H9 (cell line): ENCODE results near the gene ARPC5. TPM values are rescaled to one million over a fixed set of nuclear protein-coding genes. Genes with fewer than 3 reads are reported as not detected.

Experiments used
- DNase-seq: peaks from one replicate; pipeline ENCODE4 v3.0.0-alpha.2; 2017
- H2AFZ ChIP-seq: one replicate; pipeline ENCODE4 v1.6.1; 2013; ENCODE audit warnings: mild to moderate bottlenecking, low read length, control low read depth, moderate library complexity
- H2AK5ac ChIP-seq: 2 replicates; pipeline ENCODE4 v1.6.1; 2013; ENCODE audit warnings: low read length, control low read depth, mixed read lengths; ENCODE audit not compliant: insufficient read length
- H2BK120ac ChIP-seq: one replicate; pipeline ENCODE4 v1.6.1; 2013; ENCODE audit warnings: low read depth, mild to moderate bottlenecking, low read length, control low read depth, inconsistent platforms; ENCODE audit not compliant: poor library complexity, severe bottlenecking
- H2BK12ac ChIP-seq: 2 replicates; pipeline ENCODE4 v1.6.1; 2013; ENCODE audit warnings: low read length, control low read depth, mixed read lengths, low read depth; ENCODE audit not compliant: insufficient read length
- H2BK15ac ChIP-seq: 2 replicates; pipeline ENCODE4 v1.6.1; 2013; ENCODE audit warnings: low read depth, low read length, control low read depth
- H2BK20ac ChIP-seq: one replicate; pipeline ENCODE4 v1.6.1; 2013; ENCODE audit warnings: low read depth, mild to moderate bottlenecking, low read length, control low read depth, inconsistent platforms; ENCODE audit not compliant: poor library complexity, severe bottlenecking
- H2BK5ac ChIP-seq: 2 replicates; pipeline ENCODE4 v1.6.1; 2013; ENCODE audit warnings: low read length, control low read depth, mixed read lengths; ENCODE audit not compliant: insufficient read length
- H3K14ac ChIP-seq: 2 replicates; pipeline ENCODE4 v1.6.1; 2013; ENCODE audit warnings: low read length, control low read depth; ENCODE audit not compliant: insufficient read depth
- H3K18ac ChIP-seq: 2 replicates; pipeline ENCODE4 v1.6.1; 2013; ENCODE audit warnings: low read depth, mild to moderate bottlenecking, mixed read lengths, low read length, control low read depth; ENCODE audit not compliant: insufficient read length
- H3K23ac ChIP-seq: 2 replicates; pipeline ENCODE4 v1.6.1; 2013; ENCODE audit warnings: low read length, control low read depth, mixed read lengths, low read depth; ENCODE audit not compliant: insufficient read length
- H3K23me2 ChIP-seq: 2 replicates; pipeline ENCODE4 v1.6.1; 2013; ENCODE audit warnings: low read depth, mild to moderate bottlenecking, mixed read lengths, low read length, control low read depth; ENCODE audit not compliant: insufficient read length, poor library complexity, severe bottlenecking
- H3K27ac ChIP-seq: 2 replicates; pipeline ENCODE4 v1.5.1; 2013; ENCODE audit warnings: low read length, control low read depth, mixed read lengths, low read depth; ENCODE audit not compliant: insufficient read length
- H3K27me3 ChIP-seq: 2 replicates; pipeline ENCODE4 v1.6.1; 2013; ENCODE audit warnings: low read length, control low read depth, inconsistent platforms; ENCODE audit not compliant: insufficient read depth
- H3K4ac ChIP-seq: 2 replicates; pipeline ENCODE4 v1.6.1; 2013; ENCODE audit warnings: low read depth, mild to moderate bottlenecking, control low read depth, inconsistent platforms, low read length, moderate library complexity
- H3K4me1 ChIP-seq: 2 replicates; pipeline ENCODE4 v1.6.1; 2013; ENCODE audit warnings: low read length, control low read depth, inconsistent platforms; ENCODE audit not compliant: insufficient read depth
- H3K4me2 ChIP-seq: 2 replicates; pipeline ENCODE4 v1.6.1; 2013; ENCODE audit warnings: low read length, control low read depth, mixed read lengths; ENCODE audit not compliant: insufficient read length, insufficient read depth
- H3K56ac ChIP-seq: 2 replicates; pipeline ENCODE4 v1.6.1; 2013; ENCODE audit warnings: low read depth, mild to moderate bottlenecking, mixed read lengths, low read length, control low read depth; ENCODE audit not compliant: insufficient read length
- H3K79me1 ChIP-seq: 2 replicates; pipeline ENCODE4 v1.6.1; 2013; ENCODE audit warnings: low read depth, mild to moderate bottlenecking, moderate library complexity, low read length, control low read depth, inconsistent platforms; ENCODE audit not compliant: insufficient read depth, poor library complexity, severe bottlenecking
- H3K79me2 ChIP-seq: 2 replicates; pipeline ENCODE4 v1.6.1; 2013; ENCODE audit warnings: low read length, control low read depth, inconsistent platforms; ENCODE audit not compliant: insufficient read depth
- H3K9ac ChIP-seq: 2 replicates; pipeline ENCODE4 v1.6.1; 2013; ENCODE audit warnings: low read length, control low read depth, mixed read lengths; ENCODE audit not compliant: insufficient read length; ENCODE audit errors: extremely low read depth
- H3K9me3 ChIP-seq: one replicate; pipeline ENCODE4 v1.6.1; 2013; ENCODE audit warnings: low read depth, low read length, inconsistent platforms; ENCODE audit not compliant: control insufficient read depth
- H3T11ph ChIP-seq: one replicate; pipeline ENCODE4 v1.6.1; 2013; ENCODE audit warnings: mild to moderate bottlenecking, low read length, control low read depth, inconsistent platforms
- H4K20me1 ChIP-seq: one replicate; pipeline ENCODE4 v1.6.1; 2013; ENCODE audit not compliant: control insufficient read depth, insufficient read length, insufficient read depth
- H4K5ac ChIP-seq: 2 replicates; pipeline ENCODE4 v1.6.1; 2013; ENCODE audit warnings: low read depth, mild to moderate bottlenecking, mixed read lengths, low read length, control low read depth; ENCODE audit not compliant: insufficient read length
- H4K8ac ChIP-seq: replicated peaks from 2 replicates; pipeline ENCODE4 v1.6.1; 2013; ENCODE audit warnings: low read length, control low read depth, mixed read lengths, low read depth; ENCODE audit not compliant: insufficient read length
- H4K91ac ChIP-seq: 2 replicates; pipeline ENCODE4 v1.6.1; 2013; ENCODE audit warnings: low read depth, mild to moderate bottlenecking, moderate library complexity, mixed read lengths, low read length, control low read depth; ENCODE audit not compliant: insufficient read length
- H3K27ac Mint-ChIP-seq, 3 experiments: 2 replicates in 2 of 3; 3 replicates in 1 of 3; pipeline ENCODE4 v1.8.0; 2020 to 2021; ENCODE audit warnings: mixed read lengths in 3 of 3, mild to moderate bottlenecking in 1 of 3, moderate library complexity in 1 of 3
- H3K27me3 Mint-ChIP-seq: 2 replicates; pipeline ENCODE4 v1.8.0; 2021; ENCODE audit warnings: low read depth, mild to moderate bottlenecking, moderate library complexity, mixed read lengths
- H3K36me3 Mint-ChIP-seq, 3 experiments: 2 replicates in 2 of 3; 3 replicates in 1 of 3; pipeline ENCODE4 v1.8.0; 2020 to 2021; ENCODE audit warnings: low read depth in 3 of 3, mixed read lengths in 3 of 3; ENCODE audit not compliant: insufficient read depth in 1 of 3
- H3K4me1 Mint-ChIP-seq, 2 experiments: 2 replicates each; pipeline ENCODE4 v1.8.0; 2020; ENCODE audit warnings: mixed read lengths in 2 of 2
- H3K4me3 Mint-ChIP-seq, 2 experiments: 2 replicates in 1 of 2; 3 replicates in 1 of 2; pipeline ENCODE4 v1.8.0; 2020 to 2021; ENCODE audit warnings: mild to moderate bottlenecking in 2 of 2, mixed read lengths in 2 of 2, moderate library complexity in 1 of 2
- H3K9me3 Mint-ChIP-seq, 2 experiments: 2 replicates in 1 of 2; 3 replicates in 1 of 2; pipeline ENCODE4 v1.8.0; 2020; ENCODE audit warnings: mild to moderate bottlenecking in 2 of 2, mixed read lengths in 2 of 2, moderate library complexity in 1 of 2
- CTCF ChIP-seq: fragments of 200-600 bp; sonication (generic); conservative IDR thresholded peaks from 3 replicates; pipeline ENCODE4 v1.8.0; 2021; ENCODE audit warnings: antibody characterized with exemption, mild to moderate bottlenecking
- WGBS: extraction: QIAGEN DNeasy Blood & Tissue Kit; methylation state at CpG from one replicate; pipeline ENCODE4 v1.1.7; 2013; ENCODE audit warnings: missing lambda C conversion rate, low lambda C conversion rate, mixed read lengths; ENCODE audit not compliant: insufficient read length; ENCODE audit errors: extremely low coverage; 5-methylcytosine and 5-hydroxymethylcytosine counted together
- total RNA-seq: library from RNA; stranded (reverse); gene quantifications from 2 replicates; pipeline ENCODE4 v1.2.1, GENCODE V29; 2021

The ARPC5 gene
- total RNA-seq, 1 experiment from 2014 or later: 67.7 TPM

- H3K36me3 Mint-ChIP-seq: peaks cover 0 to 2% (median 0%) of the 10 kb centered on the region in 3 experiments; a peak in 3 of 7 replicates
- Histone ChIP-seq H2BK12ac (no peak overlapping the region), H4K20me1 (no peaks in the 10 kb centered on the region), H2BK5ac (no peak overlapping the region), H3T11ph (no peak overlapping the region), H2AK5ac (no peak overlapping the region), H3K4ac (no peak overlapping the region), H3K79me2 (no peaks in the 10 kb centered on the region), H3K23me2 (peaks cover 4% of the 10 kb centered on the region), H4K8ac (no peak overlapping the region), H3K9ac (no peak overlapping the region), H3K56ac (no peak overlapping the region), H2BK20ac (no peak overlapping the region), H4K5ac (no peak overlapping the region), H3K4me1 (no peaks in the 10 kb centered on the region), H3K9me3 (no peaks in the 10 kb centered on the region), H3K4me2 (peak overlapping the region; percentile 57), H3K79me1 (no peaks in the 10 kb centered on the region), H3K14ac (no peak overlapping the region; the same call in 1 of the 2 replicates), H3K23ac (no peak overlapping the region), H4K91ac (no peak overlapping the region), H2BK120ac (no peak overlapping the region), H2BK15ac (no peak overlapping the region), H3K27me3 (no peaks in the 10 kb centered on the region; the same call in 1 of the 2 replicates), H3K27ac (no peak overlapping the region), H2AFZ (peak overlapping the region; percentile 15), H3K18ac (no peak overlapping the region)
- peaks cover 14% of the 10 kb centered on the region for H3K27me3 Mint-ChIP-seq
- DNase-seq: no peak
- peaks cover 35 to 36% of the 10 kb centered on the region in 2 experiments for H3K4me1 Mint-ChIP-seq
- WGBS: no CpG with 5 or more reads among the region's 15 CpGs
- H3K9me3 Mint-ChIP-seq: no peaks in the 10 kb centered on the region
- no peak for TF ChIP-seq CTCF
- H3K27ac Mint-ChIP-seq: peak overlapping the region in 1 of 3 experiments; percentile 94; a peak in 1 of 7 replicates
- H3K4me3 Mint-ChIP-seq: peak overlapping the region; percentile 99 to 100
These were observed 725 bp upstream of the ARPC5 start for GRCh38 chr1:183636334-183636682.
